Mammary epithelial cell (primary cell): ENCODE results near the gene NPAS3.

Experiments
- EZH2 ChIP-seq: IDR thresholded peaks from 2 replicates; pipeline ENCODE4 v1.6.1; 2012; ENCODE audit warnings: low read length, inconsistent platforms, borderline replicate concordance
- TF ChIP-seq, protein P1 (sequence below), 2 donors: IDR thresholded peaks in 1 of 2; conservative IDR thresholded peaks in 1 of 2; 2 replicates each; pipeline ENCODE4 v1.5.1; 2011 to 2012; ENCODE audit warnings: inconsistent platforms in 2 of 2, low read length in 2 of 2, mild to moderate bottlenecking in 2 of 2, control low read depth in 1 of 2, low read depth in 1 of 2; ENCODE audit not compliant: insufficient read depth in 1 of 2; ENCODE audit errors: extremely low read depth in 1 of 2

DNA sequence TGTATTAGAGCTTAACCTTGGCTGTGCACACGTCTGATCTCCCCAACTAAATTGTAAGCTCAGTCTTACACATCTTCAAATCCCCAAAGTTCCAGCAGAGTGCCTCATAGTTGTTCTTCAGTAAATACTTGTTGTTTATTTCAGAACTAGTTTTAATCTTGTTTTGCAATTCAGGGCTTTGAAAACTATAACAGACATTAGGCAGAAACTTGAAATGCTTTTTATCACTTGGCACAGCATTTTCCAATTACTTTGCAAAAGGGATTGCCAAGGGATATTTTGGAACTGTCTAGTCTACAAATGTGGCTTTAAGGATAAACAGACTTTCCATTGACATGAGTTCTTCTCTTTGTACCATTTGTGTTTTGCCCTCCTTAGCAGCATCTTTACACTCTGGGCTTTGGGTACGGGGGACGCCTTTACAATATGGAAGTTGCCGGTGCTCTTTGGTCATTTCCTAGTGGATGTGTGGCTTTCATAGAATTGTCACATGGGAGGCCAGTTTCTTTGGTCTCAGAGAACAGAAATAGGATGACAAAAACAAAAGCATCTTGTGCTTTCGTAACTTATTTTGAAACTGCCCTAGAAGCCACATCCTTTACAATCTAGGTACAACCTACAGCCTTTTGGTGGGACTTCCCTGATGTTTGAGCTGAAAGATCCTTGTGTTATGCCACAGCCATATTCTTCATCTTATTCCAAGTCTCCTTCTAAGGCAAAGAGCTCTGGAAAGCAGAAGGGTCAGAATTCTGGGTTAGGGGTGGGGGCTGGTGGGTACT lies 96.9 kb downstream of the NPAS3 start:
- no peak for TF ChIP-seq EZH2
- TF ChIP-seq, protein P1, sequence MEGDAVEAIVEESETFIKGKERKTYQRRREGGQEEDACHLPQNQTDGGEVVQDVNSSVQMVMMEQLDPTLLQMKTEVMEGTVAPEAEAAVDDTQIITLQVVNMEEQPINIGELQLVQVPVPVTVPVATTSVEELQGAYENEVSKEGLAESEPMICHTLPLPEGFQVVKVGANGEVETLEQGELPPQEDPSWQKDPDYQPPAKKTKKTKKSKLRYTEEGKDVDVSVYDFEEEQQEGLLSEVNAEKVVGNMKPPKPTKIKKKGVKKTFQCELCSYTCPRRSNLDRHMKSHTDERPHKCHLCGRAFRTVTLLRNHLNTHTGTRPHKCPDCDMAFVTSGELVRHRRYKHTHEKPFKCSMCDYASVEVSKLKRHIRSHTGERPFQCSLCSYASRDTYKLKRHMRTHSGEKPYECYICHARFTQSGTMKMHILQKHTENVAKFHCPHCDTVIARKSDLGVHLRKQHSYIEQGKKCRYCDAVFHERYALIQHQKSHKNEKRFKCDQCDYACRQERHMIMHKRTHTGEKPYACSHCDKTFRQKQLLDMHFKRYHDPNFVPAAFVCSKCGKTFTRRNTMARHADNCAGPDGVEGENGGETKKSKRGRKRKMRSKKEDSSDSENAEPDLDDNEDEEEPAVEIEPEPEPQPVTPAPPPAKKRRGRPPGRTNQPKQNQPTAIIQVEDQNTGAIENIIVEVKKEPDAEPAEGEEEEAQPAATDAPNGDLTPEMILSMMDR (conservative IDR thresholded peaks at IDR 0.05 in 1 of 2, IDR thresholded peaks at IDR 0.05 in 1 of 2; ENCODE audit: extremely low read depth in 1 of 2, insufficient read depth in 1 of 2, low read depth in 1 of 2, low read length in 2 of 2) = no peak
